GM13977 (cell line): ENCODE data around the gene ARHGAP10.

ENCODE experiments used
- DNase-seq: peaks from one replicate; pipeline ENCODE4 v3.0.0; 2012; ENCODE audit warnings: low spot score
- in situ Hi-C: fragments of 300-500 bp; cut with MboI; formaldehyde crosslinking; loops from one replicate; pipeline ENCODE4 v1.12.0; 2022; ENCODE audit warnings: low sequenced_read_pairs, low pct_unique_long_range_greater_than_20kb, mixed read lengths, inconsistent platforms; ENCODE audit not compliant: unreplicated experiment
- TF ChIP-seq, protein P1 (sequence below): IDR thresholded peaks from 2 replicates; pipeline ENCODE4 v1.5.1; 2012; ENCODE audit warnings: mild to moderate bottlenecking, control low read depth; ENCODE audit not compliant: insufficient read depth; ENCODE audit errors: extremely low read depth, missing control alignments

Gene ARHGAP10

DNA sequence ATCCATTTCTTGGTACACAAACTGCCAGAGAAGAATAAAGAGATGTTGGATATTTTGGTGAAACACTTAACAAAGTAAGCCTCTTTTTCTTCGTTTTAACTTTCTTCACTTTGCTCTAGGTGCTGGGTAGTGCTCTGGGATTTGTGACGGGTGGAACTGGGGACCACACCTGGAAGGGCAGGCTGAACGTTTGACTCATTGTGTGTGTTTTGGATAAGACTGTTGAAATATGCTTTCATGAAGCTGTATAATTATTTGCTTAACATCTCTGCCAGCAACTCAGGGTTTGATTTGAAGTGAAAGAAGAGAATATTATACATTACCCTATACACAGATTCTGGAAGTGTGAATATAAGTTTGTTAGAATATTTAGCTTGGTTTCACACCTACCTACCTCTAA, 233.2 kb downstream of the ARHGAP10 start:
- no peak for DNase-seq
- in situ Hi-C loops = no loop called here
- TF ChIP-seq, protein P1, sequence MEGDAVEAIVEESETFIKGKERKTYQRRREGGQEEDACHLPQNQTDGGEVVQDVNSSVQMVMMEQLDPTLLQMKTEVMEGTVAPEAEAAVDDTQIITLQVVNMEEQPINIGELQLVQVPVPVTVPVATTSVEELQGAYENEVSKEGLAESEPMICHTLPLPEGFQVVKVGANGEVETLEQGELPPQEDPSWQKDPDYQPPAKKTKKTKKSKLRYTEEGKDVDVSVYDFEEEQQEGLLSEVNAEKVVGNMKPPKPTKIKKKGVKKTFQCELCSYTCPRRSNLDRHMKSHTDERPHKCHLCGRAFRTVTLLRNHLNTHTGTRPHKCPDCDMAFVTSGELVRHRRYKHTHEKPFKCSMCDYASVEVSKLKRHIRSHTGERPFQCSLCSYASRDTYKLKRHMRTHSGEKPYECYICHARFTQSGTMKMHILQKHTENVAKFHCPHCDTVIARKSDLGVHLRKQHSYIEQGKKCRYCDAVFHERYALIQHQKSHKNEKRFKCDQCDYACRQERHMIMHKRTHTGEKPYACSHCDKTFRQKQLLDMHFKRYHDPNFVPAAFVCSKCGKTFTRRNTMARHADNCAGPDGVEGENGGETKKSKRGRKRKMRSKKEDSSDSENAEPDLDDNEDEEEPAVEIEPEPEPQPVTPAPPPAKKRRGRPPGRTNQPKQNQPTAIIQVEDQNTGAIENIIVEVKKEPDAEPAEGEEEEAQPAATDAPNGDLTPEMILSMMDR = no peak

DNA sequence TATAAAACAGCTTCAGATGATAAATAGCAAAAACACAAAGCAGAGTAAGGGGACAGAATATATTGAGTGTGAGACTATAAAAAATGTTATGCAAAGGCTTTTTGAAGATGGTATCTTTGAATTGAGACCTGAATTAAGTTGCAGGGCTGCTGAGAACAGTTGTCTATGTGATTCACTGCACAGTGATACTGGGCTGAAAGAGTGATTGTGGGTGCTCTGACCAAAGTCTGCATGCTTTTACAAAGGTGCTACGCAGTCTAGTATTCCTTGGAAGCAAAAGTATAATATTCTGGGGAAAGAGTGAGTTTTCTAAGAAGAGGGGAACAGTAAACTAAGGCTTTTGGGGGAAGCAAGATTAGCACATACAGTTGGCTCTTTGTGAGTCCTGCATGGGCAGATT, 234.0 kb downstream of the ARHGAP10 start:
- TF ChIP-seq, protein P1 = no peak
- in situ Hi-C loops = no loop called here
- DNase-seq = no peak

DNA sequence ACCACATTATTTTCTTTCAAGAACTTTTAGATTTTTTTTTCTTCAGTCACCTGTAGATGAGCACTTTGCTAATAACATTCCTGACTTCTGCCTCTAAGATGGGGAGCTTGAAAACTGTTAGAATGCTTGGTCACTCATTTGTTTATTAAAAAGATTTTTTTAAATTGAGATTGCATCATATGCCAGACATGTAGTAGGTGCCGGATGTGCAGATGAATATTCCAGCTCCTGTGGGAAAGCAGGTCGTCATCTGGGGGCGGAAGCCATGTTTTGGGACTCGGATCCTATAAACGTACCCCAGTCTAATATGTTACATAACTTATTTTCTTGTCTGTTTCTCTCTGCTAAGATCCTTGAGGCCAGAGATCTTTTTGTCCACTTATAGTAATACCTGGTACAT, 236.8 kb downstream of the ARHGAP10 start:
- no peak for DNase-seq
- in situ Hi-C loops = no loop called here

DNA sequence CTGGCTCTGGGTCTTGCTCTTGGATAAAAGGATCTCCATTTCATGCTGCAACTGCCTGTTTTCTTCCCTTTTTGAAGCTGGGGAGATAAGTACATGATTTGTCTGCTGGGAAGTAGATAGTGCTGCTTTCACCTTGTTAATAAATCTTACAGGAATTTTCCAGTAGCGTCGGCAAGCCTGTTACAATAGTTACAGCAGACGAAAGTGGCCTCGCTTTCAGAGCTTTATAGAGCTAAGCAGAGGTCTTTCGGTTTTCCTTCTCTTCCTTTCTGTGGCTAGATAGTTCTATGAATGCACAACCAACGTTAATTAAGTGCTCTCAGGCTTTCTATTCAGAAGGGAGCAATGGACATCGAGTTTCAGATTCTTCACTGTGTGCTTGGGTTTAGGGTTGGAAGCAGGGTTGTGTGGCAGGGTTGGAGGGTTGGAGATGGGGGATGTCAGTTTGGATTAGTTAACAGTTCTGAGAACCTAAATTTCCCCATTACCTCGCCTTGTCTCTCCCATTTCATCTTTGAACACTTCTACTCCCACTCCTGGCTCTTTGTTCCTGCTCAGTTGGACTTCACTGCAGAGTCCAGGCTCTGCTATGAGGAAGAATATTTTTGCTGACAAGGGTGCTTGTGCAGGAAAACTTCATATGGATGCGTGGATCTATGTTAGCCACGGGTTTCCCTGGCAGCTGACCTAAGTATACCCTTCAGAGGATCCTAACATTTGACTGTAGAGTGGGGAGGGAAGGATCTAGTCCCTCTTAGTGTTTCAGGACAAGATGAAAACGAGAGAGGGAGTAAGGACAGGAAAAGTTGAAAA, 237.9 kb downstream of the ARHGAP10 start:
- TF ChIP-seq, protein P1 = no peak
- DNase-seq = no peak
- in situ Hi-C loops = no loop called here

More for the DNA sequence above, 236.8 kb downstream of the ARHGAP10 start:
- TF ChIP-seq, protein P1 = no peak

DNA sequence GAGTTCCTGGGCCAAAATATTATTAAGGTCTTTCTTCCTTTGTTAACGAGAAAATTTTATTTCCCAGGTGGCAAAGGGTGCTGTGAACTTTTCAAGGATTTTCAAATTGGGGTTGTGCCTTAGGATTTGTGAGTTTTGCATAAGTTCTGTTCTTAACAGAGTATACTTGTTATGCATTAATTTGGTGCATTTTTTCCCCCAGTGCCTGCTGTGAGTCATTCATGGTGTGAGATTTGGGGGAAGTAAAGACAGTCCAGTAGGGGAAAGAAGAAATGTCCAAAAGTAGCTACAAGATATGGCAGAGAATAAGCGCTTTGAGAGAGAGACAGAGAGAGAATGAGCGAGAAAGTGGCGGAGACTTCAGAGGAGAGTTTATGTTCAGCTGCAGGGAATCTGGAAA, 239.2 kb downstream of the ARHGAP10 start:
- DNase-seq = no peak
- in situ Hi-C loops = no loop called here
- TF ChIP-seq, protein P1 = no peak

DNA sequence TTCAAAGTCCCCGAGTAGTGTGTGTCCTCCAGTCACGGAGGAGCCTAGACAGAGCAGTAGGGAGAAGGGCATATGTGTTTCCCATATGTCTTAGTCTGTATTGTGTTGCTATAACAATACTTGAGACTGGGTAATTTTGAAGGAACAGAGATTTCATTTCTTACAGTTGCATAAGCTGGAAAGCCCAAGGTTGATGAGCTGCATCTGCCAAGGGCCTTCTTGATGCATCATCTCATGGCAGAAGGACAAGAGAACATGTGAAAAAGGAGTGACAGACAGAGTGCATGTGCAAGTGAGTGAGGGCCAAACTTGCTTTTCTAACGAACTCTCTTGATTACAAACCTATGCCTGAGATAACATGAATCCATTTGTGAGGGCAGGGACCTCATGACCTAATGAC, 243.4 kb downstream of the ARHGAP10 start:
- DNase-seq = no peak
- TF ChIP-seq, protein P1 = no peak
- in situ Hi-C loops = no loop called here
